IMR-90 (cell line): ENCODE measurements around the gene SLTM. TPM values are rescaled to one million over a fixed set of nuclear protein-coding genes. Genes with fewer than 3 reads are reported as not detected.

Source experiments
- microRNA-seq, 2 experiments: library from miRNA; stranded (forward) in 1 of 2; unstranded in 1 of 2; fragments of 10-50 nt in 1 of 2; fragments of <30 nt in 1 of 2; gene quantifications in 1 of 2; microRNA quantifications in 1 of 2; one replicate each; pipeline versions ENCODE3 to v1.1.0; 2013 to 2020; ENCODE audit not compliant: insufficient read depth in 1 of 2, insufficient read length in 1 of 2, unreplicated experiment in 1 of 2
- polyA plus RNA-seq, 3 experiments: library from polyadenylated mRNA; depleted of rRNA; stranded (reverse); fragments of >200 nt; gene quantifications; 2 replicates each; pipeline ENCODE4 v1.2.3, GENCODE V29; 2012; ENCODE audit warnings: low replicate concordance in 1 of 3
- small RNA-seq, 5 experiments: library from RNA; depleted of rRNA; stranded (forward); fragments of <200 nt; gene quantifications; one replicate each; pipeline ENCODE3, GENCODE V24; 2012
- total RNA-seq: library from RNA; depleted of rRNA; stranded (reverse); fragments of >200 nt; gene quantifications from 2 replicates; pipeline ENCODE4 v1.2.3, GENCODE V29; 2012; rRNA removed

Gene SLTM
- total and polyA plus RNA-seq, 2 of the 4 experiments (the other 2 are of a cell fraction) = 36.0 to 57.6 TPM

Small RNAs within 50 kb of the gene (microRNA-seq; reads per million reads assigned to microRNA genes)
- not detected for gene ZNF444P1 (ENCODE audit: insufficient read depth, insufficient read length)

Small RNAs within 50 kb of the gene (small RNA-seq; reads per million reads assigned to genes)
- 0 to 0.60 (median 0) reads per million in 5 experiments for gene ZNF444P1

Other genes with a start within 250 kb of the SLTM start
- 185 and 217 TPM in 2 replicates for gene ADAM10, start 184.0 kb downstream of the SLTM start, total RNA-seq
- 90.4 and 110 TPM in 2 replicates for gene ADAM10, start 184.0 kb downstream of the SLTM start, polyA plus RNA-seq (2012; rRNA removed)
- gene MINDY2, start 162.4 kb downstream of the SLTM start, total RNA-seq = 9.3 and 15.0 TPM in 2 replicates
- gene MINDY2, start 162.4 kb downstream of the SLTM start, polyA plus RNA-seq (2012; rRNA removed) = 3.1 and 4.0 TPM in 2 replicates
- 17.2 and 20.1 TPM in 2 replicates for gene RNF111, start 54.0 kb upstream of the SLTM start, total RNA-seq
- gene RNF111, start 54.0 kb upstream of the SLTM start, polyA plus RNA-seq (2012; rRNA removed) = 13.5 and 14.0 TPM in 2 replicates
- gene CCNB2, start 171.5 kb upstream of the SLTM start, total RNA-seq = 52.5 and 57.2 TPM in 2 replicates
- 45.2 and 54.6 TPM in 2 replicates for gene CCNB2, start 171.5 kb upstream of the SLTM start, polyA plus RNA-seq (2012; rRNA removed)